Bronchus fibroblast of lung (primary cell): ENCODE data around the gene FOXE3. TPM values are rescaled to one million over a fixed set of nuclear protein-coding genes. Genes with fewer than 3 reads are reported as not detected.

Experiments
- total RNA-seq: library from RNA; depleted of rRNA; stranded (reverse); fragments of >200 nt; gene quantifications from 2 replicates; pipeline ENCODE4 v1.2.3, GENCODE V29; 2015

FOXE3 gene
- total RNA-seq: not detected in 2 replicates

GRCh38 chr1:47415728-47416318 is at the start of gene FOXE3:
Gene FOXE3 (plus strand): TSS chr1:47416285. CDS start chr1:47416316, 31 bp downstream.

GRCh38 chr1:47437447-47438164 is 21.5 kb downstream of the FOXE3 start, which contains the start of gene FOXD2:
Gene FOXD2 (plus strand): TSS chr1:47438044. CDS start chr1:47438136, 92 bp downstream.

Other genes with a start within 250 kb of the FOXE3 start
- not detected in 2 replicates for gene PDZK1IP1, start 226.2 kb upstream of the FOXE3 start, total RNA-seq
- not detected in 2 replicates for gene TAL1, start 184.1 kb upstream of the FOXE3 start, total RNA-seq
- gene STIL, start 102.1 kb upstream of the FOXE3 start, total RNA-seq: 13.8 and 16.0 TPM in 2 replicates
- 39.2 and 56.0 TPM in 2 replicates for gene CMPK1, start 82.5 kb upstream of the FOXE3 start, total RNA-seq
- under 0.01 TPM in 2 replicates for gene FOXD2, start 21.8 kb downstream of the FOXE3 start, total RNA-seq